Measurements from ENCODE around the gene NFAM1.

GRCh38 chr22:42433754-42434682 is 1.8 kb upstream of the NFAM1 start:
- TF ChIP-seq POLR2AphosphoS5 (IDR thresholded peaks at IDR 0.05) (peak in 1 of 3 donors; percentile 55), CTCF (IDR thresholded peaks at IDR 0.05) (no peak)
